H1 (cell line): Measurements from ENCODE around the gene EMC6. TPM values are rescaled to one million over a fixed set of nuclear protein-coding genes. Genes with fewer than 3 reads are reported as not detected.

ENCODE experiments used
- CTCF ChIA-PET: fragments of 300-600 bp; sonication (Branson Sonifier 250); formaldehyde crosslinking; loops from one replicate; lab custom pipeline; 2021; ENCODE audit not compliant: partially characterized antibody; lab: Charles Lee
- POLR2A ChIA-PET: fragments of 300-600 bp; sonication (Branson Sonifier 250); formaldehyde crosslinking; loops from one replicate; lab custom pipeline; 2021; ENCODE audit warnings: inconsistent platforms; ENCODE audit not compliant: partially characterized antibody; lab: Charles Lee
- DNase-seq, 2 experiments: peaks; one replicate each; pipeline versions ENCODE4 v3.0.0 to v3.0.0-alpha.2; 2010 to 2022; ENCODE audit warnings: low spot score in 2 of 2, low read depth in 1 of 2, mixed read lengths in 1 of 2
- FAIRE-seq: peaks from 2 replicates; lab custom pipeline; 2011; peaks lifted over from hg19 to GRCh38; lab: Jason Lieb, UNC
- H2AFZ ChIP-seq: 2 replicates; pipeline ENCODE4 v1.8.1; 2012; ENCODE audit warnings: low read length, inconsistent platforms
- H2AK5ac ChIP-seq: 2 replicates; pipeline ENCODE4 v1.6.1; 2013; ENCODE audit warnings: low read depth, low read length
- H2BK120ac ChIP-seq: replicated peaks from 2 replicates; pipeline ENCODE3; 2013; ENCODE audit warnings: low read depth, low read length, inconsistent platforms
- H2BK12ac ChIP-seq: 2 replicates; pipeline ENCODE4 v1.6.1; 2013; ENCODE audit warnings: low read depth, low read length
- H2BK15ac ChIP-seq: 2 replicates; pipeline ENCODE4 v1.6.1; 2013; ENCODE audit warnings: low read length
- H2BK20ac ChIP-seq: 2 replicates; pipeline ENCODE4 v1.6.1; 2013; ENCODE audit warnings: low read length
- H2BK5ac ChIP-seq: 2 replicates; pipeline ENCODE4 v1.6.1; 2013; ENCODE audit warnings: low read depth, low read length
- H3K14ac ChIP-seq: 2 replicates; pipeline ENCODE4 v1.6.1; 2013; ENCODE audit warnings: inconsistent platforms; ENCODE audit not compliant: insufficient read length
- H3K18ac ChIP-seq: 2 replicates; pipeline ENCODE4 v1.6.1; 2013; ENCODE audit warnings: low read length; ENCODE audit errors: extremely low read depth
- H3K23ac ChIP-seq: 2 replicates; pipeline ENCODE4 v1.6.1; 2013; ENCODE audit warnings: inconsistent platforms; ENCODE audit not compliant: insufficient read length
- H3K23me2 ChIP-seq: 2 replicates; pipeline ENCODE4 v1.6.1; 2013; ENCODE audit warnings: low read depth, low read length
- H3K27ac ChIP-seq: 2 replicates; pipeline ENCODE4 v1.6.1; 2011; ENCODE audit warnings: low read depth, low read length, inconsistent platforms
- H3K27me3 ChIP-seq, 4 experiments: replicated peaks in 1 of 4; 1 replicate in 1 of 4; 2 replicates in 3 of 4; pipeline versions ENCODE4 v1.6.1 to v1.8.1; 2011 to 2013; ENCODE audit warnings: low read length in 3 of 4, mild to moderate bottlenecking in 3 of 4, inconsistent platforms in 2 of 4, mixed read lengths in 2 of 4, moderate library complexity in 1 of 4; ENCODE audit not compliant: control insufficient read depth in 3 of 4, insufficient read depth in 3 of 4; ENCODE audit errors: extremely low read depth in 1 of 4
- H3K36me3 ChIP-seq, 4 experiments: 2 replicates each; pipeline versions ENCODE4 v1.6.1 to v1.8.1; 2011 to 2013; ENCODE audit warnings: mild to moderate bottlenecking in 4 of 4, low read length in 3 of 4, moderate library complexity in 2 of 4, control low read depth in 1 of 4, inconsistent platforms in 1 of 4; ENCODE audit not compliant: insufficient read depth in 4 of 4, control insufficient read depth in 2 of 4
- H3K4ac ChIP-seq: replicated peaks from 2 replicates; pipeline ENCODE3; 2013; ENCODE audit warnings: low read length, low read depth, mixed read lengths, inconsistent platforms; ENCODE audit not compliant: insufficient read length
- H3K4me1 ChIP-seq, 4 experiments: replicated peaks in 1 of 4; 1 replicate in 1 of 4; 2 replicates in 3 of 4; pipeline versions ENCODE4 v1.6.1 to v1.8.1; 2011 to 2013; ENCODE audit warnings: low read length in 3 of 4, inconsistent platforms in 2 of 4, mixed read lengths in 1 of 4; ENCODE audit not compliant: insufficient read depth in 4 of 4, control insufficient read depth in 3 of 4
- H3K4me2 ChIP-seq, 2 experiments: 2 replicates each; pipeline versions ENCODE4 v1.6.1 to v1.8.1; 2011 to 2013; ENCODE audit warnings: low read depth in 2 of 2, low read length in 2 of 2, control low read depth in 1 of 2, inconsistent platforms in 1 of 2, mild to moderate bottlenecking in 1 of 2; ENCODE audit not compliant: insufficient read depth in 1 of 2
- H3K4me3 ChIP-seq, 4 experiments: fragments of 200-600, 300-600 bp in 1 of 4; sonication (generic), shearing (Covaris generic), sonication (Bioruptor Twin) in 1 of 4; 2 replicates each; pipeline versions ENCODE4 v1.5.1 to v1.8.1; 2011 to 2016; ENCODE audit warnings: low read length in 4 of 4, low read depth in 3 of 4, control low read depth in 2 of 4, inconsistent platforms in 2 of 4, mild to moderate bottlenecking in 2 of 4, mixed read lengths in 1 of 4, moderate library complexity in 1 of 4; ENCODE audit not compliant: insufficient read depth in 2 of 4; ENCODE audit errors: extremely low read depth in 1 of 4
- H3K56ac ChIP-seq: replicated peaks from 2 replicates; pipeline ENCODE3; 2013; ENCODE audit warnings: low read depth, mild to moderate bottlenecking, mixed read lengths, low read length, inconsistent platforms; ENCODE audit not compliant: insufficient read length
- H3K79me1 ChIP-seq: 2 replicates; pipeline ENCODE4 v1.6.1; 2013; ENCODE audit warnings: low read depth, low read length, control low read depth
- H3K79me2 ChIP-seq, 2 experiments: 2 replicates each; pipeline versions ENCODE4 v1.6.1 to v1.8.1; 2012 to 2013; ENCODE audit warnings: low read length in 2 of 2, mild to moderate bottlenecking in 2 of 2, inconsistent platforms in 1 of 2; ENCODE audit not compliant: insufficient read depth in 2 of 2, control insufficient read depth in 1 of 2
- H3K9ac ChIP-seq, 4 experiments: replicated peaks in 1 of 4; 1 replicate in 1 of 4; 2 replicates in 3 of 4; pipeline versions ENCODE4 v1.6.1 to v1.8.1; 2011 to 2013; ENCODE audit warnings: low read depth in 3 of 4, low read length in 3 of 4, control low read depth in 2 of 4, mild to moderate bottlenecking in 2 of 4, moderate library complexity in 2 of 4, inconsistent platforms in 1 of 4; ENCODE audit errors: extremely low read depth in 1 of 4
- H3K9me3 ChIP-seq, 2 experiments: 2 replicates each; pipeline versions ENCODE4 v1.6.1 to v1.8.1; 2012 to 2013; ENCODE audit warnings: mild to moderate bottlenecking in 2 of 2, moderate library complexity in 2 of 2, control low read depth in 1 of 2, inconsistent platforms in 1 of 2, low read depth in 1 of 2, low read length in 1 of 2, mixed read lengths in 1 of 2; ENCODE audit not compliant: insufficient read depth in 2 of 2
- H4K20me1 ChIP-seq, 2 experiments: replicated peaks in 1 of 2; 2 replicates each; pipeline versions ENCODE3 to v1.8.1; 2011 to 2013; ENCODE audit warnings: inconsistent platforms in 2 of 2, low read length in 2 of 2, mild to moderate bottlenecking in 1 of 2; ENCODE audit not compliant: insufficient read depth in 2 of 2, control insufficient read depth in 1 of 2
- H4K5ac ChIP-seq: 2 replicates; pipeline ENCODE4 v1.6.1; 2013; ENCODE audit warnings: low read length, low read depth, mixed read lengths, inconsistent platforms; ENCODE audit not compliant: insufficient read length
- H4K8ac ChIP-seq: 2 replicates; pipeline ENCODE4 v1.8.0; 2013; ENCODE audit warnings: mild to moderate bottlenecking, moderate library complexity, low read length, inconsistent platforms; ENCODE audit not compliant: insufficient read depth; ENCODE audit errors: extremely low read depth
- H4K91ac ChIP-seq: replicated peaks from 2 replicates; pipeline ENCODE3; 2013; ENCODE audit warnings: low read length, mixed read lengths, inconsistent platforms; ENCODE audit not compliant: insufficient read length
- CBX5 ChIP-seq: fragments of 300-800, 300-1000 bp; sonication (generic); IDR thresholded peaks from 2 replicates; pipeline ENCODE4 v1.7.1; 2016; ENCODE audit warnings: antibody characterized with exemption, low read length, low read depth
- CBX8 ChIP-seq: fragments of 300-800, 300-1000 bp; sonication (generic); IDR thresholded peaks from 2 replicates; pipeline ENCODE4 v1.7.1; 2016; ENCODE audit warnings: low read depth, low read length, borderline replicate concordance
- CEBPB ChIP-seq: IDR thresholded peaks from 2 replicates; pipeline ENCODE4 v1.6.1; 2012; ENCODE audit warnings: low read depth, low read length
- KDM4A ChIP-seq: IDR thresholded peaks from one replicate; pipeline ENCODE4 v1.7.1; 2012; ENCODE audit warnings: low read depth, mild to moderate bottlenecking, moderate library complexity, low read length, inconsistent platforms; ENCODE audit not compliant: severe bottlenecking
- NANOG ChIP-seq: IDR thresholded peaks from 2 replicates; pipeline ENCODE4 v1.6.1; 2011; ENCODE audit warnings: low read length, low read depth, mild to moderate bottlenecking, inconsistent platforms; ENCODE audit not compliant: insufficient read depth, poor library complexity, severe bottlenecking
- POU5F1 ChIP-seq: IDR thresholded peaks from 2 replicates; pipeline ENCODE4 v1.6.1; 2011; ENCODE audit warnings: low read depth, mild to moderate bottlenecking, low read length, moderate library complexity
- RFX5 ChIP-seq: IDR thresholded peaks from 2 replicates; pipeline ENCODE4 v1.6.1; 2011; ENCODE audit warnings: low read depth, low read length, improper control_type of control experiment, borderline replicate concordance
- SIRT6 ChIP-seq: IDR thresholded peaks from one replicate; pipeline ENCODE4 v1.7.1; 2012; ENCODE audit warnings: low read length, inconsistent platforms
- SP4 ChIP-seq: IDR thresholded peaks from 2 replicates; pipeline ENCODE4 v1.6.1; 2012; ENCODE audit warnings: low read length, inconsistent platforms
- SRF ChIP-seq: IDR thresholded peaks from 2 replicates; pipeline ENCODE4 v1.6.1; 2011; ENCODE audit warnings: mild to moderate bottlenecking, low read depth, low read length, moderate library complexity
- WGBS, 2 experiments: shearing (Covaris generic) in 1 of 2; methylation state at CpG; one replicate each; pipeline versions ENCODE4 v1.1.6 to v1.1.7; 2013 to 2015; ENCODE audit warnings: low lambda C conversion rate in 2 of 2, mixed read lengths in 2 of 2, inconsistent platforms in 1 of 2, low coverage in 1 of 2, missing lambda C conversion rate in 1 of 2; ENCODE audit not compliant: insufficient replicate concordance in 2 of 2, insufficient coverage in 1 of 2, insufficient read length in 1 of 2; ENCODE audit errors: extremely low coverage in 1 of 2, missing lambda C conversion rate in 1 of 2; 5-methylcytosine and 5-hydroxymethylcytosine counted together
- polyA plus RNA-seq, 7 experiments: library from polyadenylated mRNA; depleted of rRNA in 3 of 7; stranded (reverse) in 5 of 7; unstranded in 2 of 7; fragments of >200 nt in 5 of 7; fragments of 200-250 nt in 2 of 7; gene quantifications; 1 replicate in 5 of 7; 2 replicates in 1 of 7; 4 replicates in 1 of 7; pipeline versions ENCODE4 v1.2.1 to v1.2.3, GENCODE V29; 2011 to 2013; ENCODE audit warnings: missing spikeins in 2 of 7, mixed read lengths in 2 of 7
- total RNA-seq: library from RNA; stranded (reverse); fragmentation: NEBNext Ultra II Directional; extraction: Animal tissue kit (Norgen Biotek cat#: 25700); gene quantifications from 2 replicates; pipeline ENCODE4 v1.2.1, GENCODE V29; 2021
- TF ChIP-seq, protein P1 (sequence below): IDR thresholded peaks from 2 replicates; pipeline ENCODE4 v1.6.1; 2012; ENCODE audit warnings: low read length, inconsistent platforms

EMC6 gene
- total and polyA plus RNA-seq, 2 of the 8 experiments (the other 6 are each of a cell fraction or from before 2014, with no cell fraction given) = 81.5 to 193 TPM

DNA sequence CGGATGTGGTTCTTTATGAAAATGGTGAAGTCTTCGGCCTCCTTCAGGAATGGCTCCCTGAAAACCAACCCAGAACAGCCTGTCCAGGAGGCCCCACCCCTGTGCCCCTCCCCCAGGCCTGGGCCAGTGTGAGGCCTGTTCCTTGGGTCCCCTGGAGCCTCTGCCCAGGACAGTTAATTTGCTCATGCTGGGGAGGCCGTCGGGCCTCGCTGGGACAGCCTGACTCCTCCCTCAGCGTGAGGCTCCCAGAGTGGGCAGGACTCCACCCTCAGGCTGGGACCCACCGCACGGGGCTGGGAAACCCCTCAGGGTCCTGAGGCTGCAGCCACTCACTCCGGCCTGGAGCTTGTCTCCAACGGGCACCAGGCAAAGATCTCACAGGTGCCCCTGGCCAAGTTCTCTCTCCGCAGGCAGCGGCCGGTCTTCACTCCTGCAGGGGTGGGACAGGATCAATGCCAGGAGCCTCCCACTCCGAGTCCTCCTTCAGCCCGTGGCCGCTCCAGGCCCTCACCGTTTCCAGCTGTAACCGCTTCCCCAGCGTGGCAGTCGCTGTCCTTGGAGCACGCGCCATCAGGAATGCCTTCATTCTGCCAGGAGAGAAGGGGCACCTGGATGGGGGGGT is 21.6 kb downstream of the EMC6 start:
- DNase-seq (peak in 1 of 2 experiments; percentile 48), FAIRE-seq (no peak)
- Histone ChIP-seq H4K20me1 (peaks cover 0 to 8% of the 10 kb centered on the region in 2 experiments), H4K5ac (no peak overlapping the region), H4K8ac (no peak overlapping the region; the same call in 1 of the 2 replicates), H3K27me3 (peaks cover 0 to 7% (median 4%) of the 10 kb centered on the region in 4 experiments; a peak in 5 of 7 replicates), H3K14ac (no peak overlapping the region), H3K27ac (no peak overlapping the region), H2BK20ac (no peak overlapping the region), H3K23me2 (peaks cover 3% of the 10 kb centered on the region; the same call in 1 of the 2 replicates), H3K23ac (no peak overlapping the region), H3K4me2 (no peak overlapping the region), H2AK5ac (no peak overlapping the region), H2AFZ (no peak overlapping the region), H3K4me3 (no peak overlapping the region), H3K18ac (no peak overlapping the region), H2BK12ac (no peak overlapping the region), H3K79me1 (no peaks in the 10 kb centered on the region), H3K9ac (no peak overlapping the region), H3K56ac (no peak overlapping the region), H3K36me3 (no peaks in the 10 kb centered on the region), H2BK120ac (no peak overlapping the region), H3K9me3 (no peaks in the 10 kb centered on the region), H3K79me2 (no peaks in the 10 kb centered on the region), H4K91ac (no peak overlapping the region), H3K4ac (no peak overlapping the region), H2BK5ac (no peak overlapping the region), H2BK15ac (no peak overlapping the region), H3K4me1 (peaks cover 0 to 10% (median 5%) of the 10 kb centered on the region in 4 experiments; a peak in 5 of 7 replicates)
- WGBS, 2 experiments = 95% methylated on average over 21 of the region's 22 CpGs; no CpG with 5 or more reads in 1 of the 2 experiments
- ChIA-PET POLR2A (interaction anchor here (0.6 to 0.7 kb wide), 2 partner anchors 28 to 54 kb away, joined by 3 read pairs; partner anchors contain the start of gene SHPK), CTCF (interaction anchor here (1.1 to 3.3 kb wide), 4 partner anchors 11 to 48 kb away, joined by 3 to 29 read pairs (median 14); no protein-coding TSS in a partner anchor)
- TF ChIP-seq CEBPB (no peak), POU5F1 (no peak), CBX8 (no peak), NANOG (no peak), SP4 (no peak), RFX5 (no peak), CBX5 (no peak), KDM4A (no peak), SIRT6 (no peak), SRF (no peak)
- TF ChIP-seq, protein P1, sequence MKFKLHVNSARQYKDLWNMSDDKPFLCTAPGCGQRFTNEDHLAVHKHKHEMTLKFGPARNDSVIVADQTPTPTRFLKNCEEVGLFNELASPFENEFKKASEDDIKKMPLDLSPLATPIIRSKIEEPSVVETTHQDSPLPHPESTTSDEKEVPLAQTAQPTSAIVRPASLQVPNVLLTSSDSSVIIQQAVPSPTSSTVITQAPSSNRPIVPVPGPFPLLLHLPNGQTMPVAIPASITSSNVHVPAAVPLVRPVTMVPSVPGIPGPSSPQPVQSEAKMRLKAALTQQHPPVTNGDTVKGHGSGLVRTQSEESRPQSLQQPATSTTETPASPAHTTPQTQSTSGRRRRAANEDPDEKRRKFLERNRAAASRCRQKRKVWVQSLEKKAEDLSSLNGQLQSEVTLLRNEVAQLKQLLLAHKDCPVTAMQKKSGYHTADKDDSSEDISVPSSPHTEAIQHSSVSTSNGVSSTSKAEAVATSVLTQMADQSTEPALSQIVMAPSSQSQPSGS = no peak
